Activated T-helper 2 cell treated with anti-CD3 and anti-CD28 coated beads, Interferon-gamma antibody, Interleukin-2, Interleukin-4, amounts not matched to agents 10 μg/mL and 5 μg/mL and 100 μg/mL, durations not matched to agents 14 hours and 24 hours and 36 hours (primary cell): Measurements from ENCODE around the gene STX17. TPM values are rescaled to one million over a fixed set of nuclear protein-coding genes. Genes with fewer than 3 reads are reported as not detected.

ENCODE experiments used
- DNase-seq: peaks from one replicate; pipeline ENCODE4 v3.0.0; 2021; ENCODE audit warnings: low spot score
- H3K27ac Mint-ChIP-seq: one replicate; pipeline ENCODE4 v1.8.0; 2021; ENCODE audit warnings: mixed read lengths
- H3K27me3 Mint-ChIP-seq: one replicate; pipeline ENCODE4 v1.8.0; 2021; ENCODE audit warnings: low read depth, mixed read lengths
- H3K36me3 Mint-ChIP-seq: one replicate; pipeline ENCODE4 v1.8.0; 2021; ENCODE audit warnings: low read depth, mixed read lengths
- H3K4me1 Mint-ChIP-seq: one replicate; pipeline ENCODE4 v1.8.0; 2021; ENCODE audit warnings: low read depth, mixed read lengths
- H3K4me3 Mint-ChIP-seq: one replicate; pipeline ENCODE4 v1.8.0; 2021; ENCODE audit warnings: low read depth, mild to moderate bottlenecking, moderate library complexity, mixed read lengths
- H3K9me3 Mint-ChIP-seq: one replicate; pipeline ENCODE4 v1.8.0; 2021; ENCODE audit warnings: mixed read lengths
- intact Hi-C: fragments of 100-400 bp; cut with micrococcal nuclease; formaldehyde crosslinking; loops from one replicate; pipeline ENCODE4 v1.15.1; 2023
- total RNA-seq: library from RNA; stranded (reverse); gene quantifications from 2 replicates; pipeline ENCODE4 v1.2.3, GENCODE V29; 2022

Gene STX17
- total RNA-seq, 1 donor from 2014 or later = 27.6 TPM

DNA sequence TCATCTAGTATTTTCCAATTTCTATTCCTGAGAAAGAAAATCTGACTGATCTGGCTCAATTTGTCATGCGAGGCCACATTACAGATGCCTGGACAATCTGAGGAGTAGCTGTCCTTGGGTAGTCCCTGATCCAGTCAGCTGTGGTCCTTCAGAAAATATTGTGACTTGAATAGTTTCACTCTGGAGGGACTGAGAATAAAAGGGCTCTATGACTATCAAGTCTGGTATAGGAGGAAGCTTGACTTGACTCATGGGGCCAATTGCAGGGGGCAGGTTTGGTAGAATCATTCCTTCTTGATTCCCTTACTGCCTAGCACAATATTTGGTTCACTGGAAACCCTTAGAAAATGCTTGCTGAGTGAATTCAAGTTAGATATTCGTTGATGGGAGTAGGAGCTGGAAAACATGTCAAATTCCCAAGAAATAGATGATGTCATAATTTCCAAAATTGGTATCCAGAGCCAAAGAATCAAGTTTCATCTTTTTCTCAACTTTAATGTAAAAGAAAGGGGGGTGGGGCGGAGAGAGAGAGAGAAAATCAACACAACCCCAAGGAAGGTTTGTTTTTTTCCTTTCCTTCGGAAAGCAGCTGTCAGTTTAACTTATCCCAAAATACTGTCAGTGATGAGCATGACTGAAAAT lies 32.4 kb upstream of the STX17 start:
- DNase-seq = no peak
- intact Hi-C loops = loop anchor here (5.0 kb wide), 1 partner anchor 52 kb away; the partner anchor contains the start of gene NR4A3
- H3K36me3 Mint-ChIP-seq = peaks cover 11% of the 10 kb centered on the region
- H3K27ac Mint-ChIP-seq = peak overlapping the region; percentile 76
- no peak overlapping the region for H3K4me3 Mint-ChIP-seq
- peaks cover 27% of the 10 kb centered on the region for H3K4me1 Mint-ChIP-seq
- peaks cover 2% of the 10 kb centered on the region for H3K27me3 Mint-ChIP-seq
- peaks cover 4% of the 10 kb centered on the region for H3K9me3 Mint-ChIP-seq

DNA sequence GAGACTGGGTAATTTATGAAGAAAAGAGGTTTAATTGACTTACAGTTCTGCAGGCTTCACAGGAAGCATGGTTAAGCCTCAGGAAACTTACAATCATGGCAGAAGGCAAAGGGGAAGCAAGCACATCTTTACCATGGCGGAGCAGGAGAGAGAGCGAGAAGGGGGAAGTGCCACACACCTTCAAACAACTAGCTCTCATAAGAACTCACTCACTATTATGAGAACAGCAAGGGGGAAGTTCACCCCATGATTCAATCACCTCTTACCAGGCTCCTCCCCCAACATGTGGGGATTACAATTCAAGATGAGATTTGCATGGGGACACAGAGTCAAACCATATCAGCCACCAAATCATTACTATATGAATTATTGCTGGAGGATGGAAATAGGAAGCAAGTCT lies 30.3 kb upstream of the STX17 start:
- intact Hi-C loops = no loop called here
- Mint-ChIP-seq H3K9me3 (peaks cover 8% of the 10 kb centered on the region), H3K27me3 (peaks cover 2% of the 10 kb centered on the region), H3K4me1 (peaks cover 30% of the 10 kb centered on the region), H3K27ac (no peak overlapping the region), H3K36me3 (peaks cover 3% of the 10 kb centered on the region), H3K4me3 (no peak overlapping the region)
- no peak for DNase-seq

DNA sequence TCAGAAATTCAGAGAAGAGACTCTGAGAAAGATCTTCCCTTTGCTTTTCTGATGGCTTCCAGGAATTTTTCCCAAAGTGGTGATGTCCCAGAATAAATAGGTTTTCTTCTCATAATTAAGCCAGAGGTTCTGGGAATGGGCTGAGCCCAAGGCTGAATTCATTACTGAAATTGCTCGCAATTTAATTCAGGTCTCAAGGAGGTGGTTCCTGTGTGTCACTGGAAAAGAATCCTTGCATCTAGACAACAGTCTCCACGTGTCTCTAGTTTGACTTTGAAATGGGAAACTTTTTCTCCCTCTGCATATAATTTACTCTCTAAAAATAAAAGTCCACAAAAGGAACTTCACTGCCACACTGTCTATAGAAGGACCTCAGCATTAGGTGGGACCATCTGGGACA lies 27.8 kb upstream of the STX17 start:
- peaks cover 3% of the 10 kb centered on the region for H3K36me3 Mint-ChIP-seq
- DNase-seq = no peak
- H3K4me3 Mint-ChIP-seq = no peak overlapping the region
- intact Hi-C loops = no loop called here
- H3K27ac Mint-ChIP-seq = no peak overlapping the region
- H3K9me3 Mint-ChIP-seq = peaks cover 8% of the 10 kb centered on the region
- H3K27me3 Mint-ChIP-seq = peaks cover 2% of the 10 kb centered on the region
- H3K4me1 Mint-ChIP-seq = peaks cover 35% of the 10 kb centered on the region

DNA sequence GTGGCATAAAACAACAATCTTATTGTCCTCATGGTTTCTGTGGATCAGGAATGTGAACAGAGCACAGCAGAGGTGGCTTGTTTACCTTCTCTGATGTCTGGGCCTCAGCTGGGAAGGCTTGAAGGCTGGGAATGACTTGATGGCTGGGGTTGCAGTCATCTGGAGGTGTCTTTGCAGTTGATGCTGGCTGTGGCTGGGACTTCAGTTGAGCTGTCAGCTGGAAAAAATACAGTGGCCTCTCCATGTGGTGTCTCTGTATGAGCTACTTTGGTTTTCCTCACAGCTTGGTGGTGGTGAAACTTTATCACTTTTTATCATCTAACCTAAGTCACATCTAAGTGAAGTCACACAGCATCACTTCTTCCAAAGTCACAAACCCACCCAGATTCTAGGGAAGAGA lies 24.7 kb upstream of the STX17 start:
- H3K9me3 Mint-ChIP-seq = peaks cover 5% of the 10 kb centered on the region
- H3K36me3 Mint-ChIP-seq = no peaks in the 10 kb centered on the region
- H3K4me3 Mint-ChIP-seq = no peak overlapping the region
- H3K27ac Mint-ChIP-seq = peak overlapping the region; percentile 20
- intact Hi-C loops = loop anchor here (2.0 kb wide), 1 partner anchor 25 kb away; the partner anchor contains the start of gene STX17
- no peak for DNase-seq
- H3K4me1 Mint-ChIP-seq = peaks cover 33% of the 10 kb centered on the region
- H3K27me3 Mint-ChIP-seq = no peaks in the 10 kb centered on the region

DNA sequence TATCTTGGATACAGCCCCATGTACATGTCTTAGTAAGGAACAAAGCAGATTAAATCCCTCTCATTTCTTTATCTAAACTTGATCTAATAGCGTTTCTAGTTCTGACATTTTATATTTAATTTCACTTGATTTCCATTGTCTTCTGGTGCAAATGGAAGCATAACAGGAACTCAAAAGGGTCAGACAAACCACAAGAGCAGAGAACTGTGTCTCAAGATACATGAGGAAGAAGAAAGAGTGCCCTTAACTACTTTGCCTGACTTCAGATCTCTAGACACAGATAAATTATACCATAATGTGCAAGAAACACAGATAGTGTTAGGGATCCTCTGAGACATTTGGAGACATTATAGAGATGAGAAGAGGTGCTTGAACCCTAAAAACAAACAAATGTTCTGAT lies 20.7 kb upstream of the STX17 start:
- Mint-ChIP-seq H3K27ac (no peak overlapping the region), H3K9me3 (no peaks in the 10 kb centered on the region)
- intact Hi-C loops = no loop called here

DNA sequence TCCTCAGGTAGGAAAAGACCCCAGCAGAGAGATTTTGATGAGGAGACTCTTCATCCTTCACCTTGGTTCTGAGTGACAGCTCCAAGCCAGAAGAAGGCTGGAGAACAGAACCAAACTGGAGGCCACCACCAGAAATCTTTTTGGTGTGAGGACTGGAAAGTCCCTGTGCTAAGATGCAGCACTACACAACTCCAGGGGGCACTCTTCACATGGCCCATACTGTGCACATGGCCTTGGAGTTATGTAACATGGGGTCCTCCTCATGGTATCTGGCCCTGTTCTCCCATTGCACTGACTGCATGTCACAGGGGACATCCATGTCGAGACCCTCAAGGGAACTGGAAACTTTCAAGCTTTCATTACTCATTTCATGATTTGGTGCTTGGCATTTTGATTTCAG lies 17.3 kb upstream of the STX17 start:
- H3K9me3 Mint-ChIP-seq = no peaks in the 10 kb centered on the region
- intact Hi-C loops = no loop called here

More for the DNA sequence above, 20.7 kb upstream of the STX17 start:
- Mint-ChIP-seq H3K4me1 (peaks cover 27% of the 10 kb centered on the region), H3K4me3 (no peak overlapping the region), H3K36me3 (no peaks in the 10 kb centered on the region), H3K27me3 (peaks cover 2% of the 10 kb centered on the region)
- no peak for DNase-seq

DNA sequence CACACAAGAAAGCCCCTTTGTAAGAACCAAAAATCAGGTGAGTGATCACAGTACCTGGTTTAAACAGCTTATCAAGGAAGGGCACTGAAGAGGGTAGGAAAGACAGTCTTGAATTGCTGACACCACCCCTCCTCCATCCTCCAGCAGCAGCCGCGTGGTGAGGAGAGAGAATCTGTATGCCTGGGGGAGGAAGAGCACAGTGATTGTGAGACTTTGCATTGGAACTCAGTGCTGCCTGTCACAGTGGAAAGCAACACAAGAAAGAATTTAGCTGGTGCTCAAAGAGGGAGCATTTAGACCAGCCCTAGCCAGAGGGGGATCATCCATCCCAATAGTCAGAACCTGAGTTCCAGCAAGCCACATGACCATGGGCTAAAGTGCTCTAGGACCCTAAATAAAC lies 11.6 kb upstream of the STX17 start:
- intact Hi-C loops = no loop called here

More for the DNA sequence above, 17.3 kb upstream of the STX17 start:
- Mint-ChIP-seq H3K36me3 (no peaks in the 10 kb centered on the region), H3K4me3 (no peak overlapping the region), H3K27ac (no peak overlapping the region), H3K4me1 (peaks cover 8% of the 10 kb centered on the region), H3K27me3 (peaks cover 20% of the 10 kb centered on the region)
- DNase-seq = no peak

DNA sequence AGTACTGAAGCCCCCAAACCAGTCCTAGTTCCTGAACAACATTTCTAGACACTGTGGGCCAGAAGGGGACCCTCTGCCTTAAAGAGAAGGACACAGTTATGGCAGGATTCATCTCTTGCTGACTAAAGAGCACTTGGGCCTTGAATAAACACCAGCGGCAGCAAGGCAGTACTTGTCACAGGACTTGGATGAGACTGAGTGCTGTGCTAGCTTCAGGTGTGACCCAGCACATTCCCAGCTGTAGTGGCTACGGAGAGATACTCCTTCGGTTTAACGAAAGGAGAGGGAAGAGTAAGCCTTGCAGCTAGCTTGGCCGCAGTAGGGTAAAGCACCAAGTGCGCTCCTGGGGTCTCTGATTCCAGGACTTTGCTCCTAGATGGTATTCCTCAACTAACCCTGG lies 10.9 kb upstream of the STX17 start:
- intact Hi-C loops = no loop called here
- H3K27me3 Mint-ChIP-seq = peaks cover 58% of the 10 kb centered on the region

More for the DNA sequence above, 11.6 kb upstream of the STX17 start:
- Mint-ChIP-seq H3K4me3 (no peak overlapping the region), H3K36me3 (no peaks in the 10 kb centered on the region), H3K4me1 (peaks cover 4% of the 10 kb centered on the region), H3K9me3 (no peaks in the 10 kb centered on the region), H3K27me3 (peaks cover 53% of the 10 kb centered on the region), H3K27ac (no peak overlapping the region)
- no peak for DNase-seq

DNA sequence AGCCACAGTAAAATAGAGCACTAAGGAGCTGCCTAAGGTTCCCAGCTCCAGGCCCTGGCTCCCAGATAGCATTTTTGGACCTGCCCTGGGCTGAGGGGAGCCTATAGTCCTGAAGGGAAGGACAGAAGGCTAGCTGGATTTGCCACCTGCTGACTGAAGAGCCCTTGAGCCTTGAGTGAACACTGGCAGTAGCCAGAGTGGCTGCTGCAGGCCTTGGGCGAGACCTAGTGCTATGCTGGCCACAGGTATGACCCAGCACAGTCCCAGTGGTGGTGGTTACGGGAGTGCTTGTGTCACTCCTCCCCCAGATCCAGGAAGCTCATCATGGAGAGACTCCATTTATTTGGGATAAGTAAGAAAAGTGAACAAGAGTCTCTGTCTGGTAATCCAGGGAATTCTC lies 10.3 kb upstream of the STX17 start:
- intact Hi-C loops = no loop called here
- H3K4me3 Mint-ChIP-seq = no peak overlapping the region
- H3K27ac Mint-ChIP-seq = no peak overlapping the region
- H3K27me3 Mint-ChIP-seq = peaks cover 63% of the 10 kb centered on the region
- no peaks in the 10 kb centered on the region for H3K9me3 Mint-ChIP-seq
- peaks cover 7% of the 10 kb centered on the region for H3K4me1 Mint-ChIP-seq
- no peaks in the 10 kb centered on the region for H3K36me3 Mint-ChIP-seq
- DNase-seq = no peak

More for the DNA sequence above, 10.9 kb upstream of the STX17 start:
- no peak overlapping the region for H3K4me3 Mint-ChIP-seq
- no peaks in the 10 kb centered on the region for H3K9me3 Mint-ChIP-seq
- no peak overlapping the region for H3K27ac Mint-ChIP-seq
- DNase-seq = no peak
- no peaks in the 10 kb centered on the region for H3K36me3 Mint-ChIP-seq
- peaks cover 7% of the 10 kb centered on the region for H3K4me1 Mint-ChIP-seq

DNA sequence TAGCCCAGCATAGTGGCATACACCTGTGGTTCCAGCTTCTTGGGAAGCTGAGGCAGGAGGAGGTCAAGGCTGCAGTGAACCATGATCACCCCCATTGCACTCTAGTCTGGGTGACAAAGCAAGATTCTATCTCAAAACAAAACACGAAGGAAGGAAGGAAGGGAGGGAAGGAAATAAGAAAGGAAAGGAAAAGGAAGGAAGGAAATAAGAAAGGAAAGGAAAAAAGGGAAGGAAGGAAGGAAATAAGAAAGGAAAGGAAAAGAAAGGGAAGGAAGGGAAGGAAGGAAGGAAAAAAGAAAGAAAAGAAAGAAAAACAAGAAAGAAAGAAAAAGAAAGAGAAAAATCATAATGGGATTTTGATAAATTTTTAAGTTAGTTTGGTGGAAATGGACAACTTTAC lies 3.1 kb upstream of the STX17 start:
- Mint-ChIP-seq H3K9me3 (no peaks in the 10 kb centered on the region), H3K4me3 (no peak overlapping the region)
- intact Hi-C loops = no loop called here

DNA sequence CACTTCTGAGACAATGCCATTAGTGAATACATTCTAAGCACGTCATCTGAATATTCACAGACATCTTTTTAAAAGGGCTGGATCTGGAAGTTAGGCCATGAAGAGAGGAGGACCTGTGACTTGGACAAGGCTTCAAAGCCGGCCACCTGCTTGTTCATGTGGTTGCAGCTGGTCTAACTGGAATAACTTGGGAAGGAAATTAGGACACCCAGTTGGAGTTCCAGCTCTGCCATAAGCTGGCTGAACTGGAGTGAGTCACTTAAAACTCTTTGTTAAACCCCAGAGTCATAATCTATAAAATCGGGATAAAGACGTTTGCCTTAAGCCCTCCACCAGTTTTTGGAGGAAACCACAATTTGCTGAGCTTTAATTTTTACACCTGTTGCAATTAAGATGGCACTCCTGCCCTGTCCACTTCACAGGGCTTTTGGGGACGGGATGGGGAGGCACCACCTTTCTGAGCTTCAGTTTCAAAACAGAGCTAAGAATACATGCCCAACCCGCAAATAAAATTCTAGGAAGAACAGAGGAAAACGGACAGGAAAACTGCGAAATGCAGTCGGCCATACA lies 536 bp upstream of the STX17 start:
- intact Hi-C loops = loop anchor here (2.0 kb wide), 3 partner anchors 23 to 85 kb away; partner anchors contain the start of gene NR4A3
- H3K36me3 Mint-ChIP-seq = peaks cover 7% of the 10 kb centered on the region
- no peaks in the 10 kb centered on the region for H3K9me3 Mint-ChIP-seq
- H3K4me3 Mint-ChIP-seq = peak overlapping the region; percentile 83
- no peak for DNase-seq
- H3K27me3 Mint-ChIP-seq = peaks cover 19% of the 10 kb centered on the region
- H3K4me1 Mint-ChIP-seq = peaks cover 25% of the 10 kb centered on the region
- H3K27ac Mint-ChIP-seq = peak overlapping the region; percentile 78

More for the DNA sequence above, 3.1 kb upstream of the STX17 start:
- peaks cover 3% of the 10 kb centered on the region for H3K36me3 Mint-ChIP-seq
- H3K4me1 Mint-ChIP-seq = peaks cover 22% of the 10 kb centered on the region
- no peak for DNase-seq
- H3K27ac Mint-ChIP-seq = no peak overlapping the region
- H3K27me3 Mint-ChIP-seq = peaks cover 39% of the 10 kb centered on the region

DNA sequence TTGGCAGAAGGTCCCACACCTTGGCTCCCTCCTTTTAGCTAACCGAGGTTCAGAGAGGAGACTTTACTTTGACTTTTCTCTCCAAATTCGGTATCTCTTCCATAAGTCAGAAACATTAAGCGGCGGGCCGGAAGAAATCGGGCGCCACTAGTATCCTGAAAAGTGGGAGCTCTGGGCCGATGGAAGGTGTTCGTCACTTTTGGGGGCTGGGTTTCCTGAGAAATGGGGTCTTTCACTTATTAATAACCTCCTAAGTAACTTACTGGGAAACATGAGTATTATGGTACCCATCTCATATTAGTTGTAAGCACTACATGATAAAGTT lies 716 bp downstream of the STX17 start:
- Mint-ChIP-seq H3K36me3 (peaks cover 15% of the 10 kb centered on the region), H3K9me3 (no peaks in the 10 kb centered on the region), H3K4me1 (peaks cover 29% of the 10 kb centered on the region), H3K27ac (peak overlapping the region; percentile 90), H3K27me3 (peaks cover 12% of the 10 kb centered on the region), H3K4me3 (peak overlapping the region; percentile 94)
- intact Hi-C loops = loop anchor here (2.0 kb wide), 3 partner anchors 24 to 86 kb away; partner anchors contain the start of gene NR4A3
- no peak for DNase-seq

DNA sequence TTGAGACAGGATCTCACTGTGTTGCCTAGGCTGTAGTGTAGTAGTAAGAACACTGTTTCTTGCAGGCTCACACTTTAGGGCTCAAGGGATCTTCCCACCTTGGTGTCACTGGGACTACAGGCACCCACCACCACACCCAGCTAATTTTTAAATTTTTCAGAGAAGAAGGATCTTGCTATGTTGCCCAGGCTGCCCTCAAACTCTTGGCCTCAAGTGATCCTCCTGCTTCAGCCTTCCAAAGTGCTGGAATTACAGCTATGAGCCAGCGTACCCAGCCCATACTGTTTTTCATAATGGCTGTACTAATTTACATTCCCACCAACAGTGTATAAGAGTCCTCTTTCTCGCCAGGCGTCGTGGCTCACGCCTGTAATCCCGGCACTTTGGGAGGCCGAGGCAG lies 5.1 kb downstream of the STX17 start:
- Mint-ChIP-seq H3K27me3 (no peaks in the 10 kb centered on the region), H3K27ac (no peak overlapping the region), H3K4me3 (no peak overlapping the region), H3K36me3 (peaks cover 47% of the 10 kb centered on the region), H3K9me3 (no peaks in the 10 kb centered on the region), H3K4me1 (peaks cover 28% of the 10 kb centered on the region)
- DNase-seq = no peak
- intact Hi-C loops = no loop called here
